GM10248 (cell line): ENCODE data around the gene TRIM42.
A peak's percentile ranks its signal among the peaks of the same experiment; 100 is the strongest.

Experiments
- CTCF ChIA-PET: fragments of 300-600 bp; sonication (Branson Sonifier 250); formaldehyde crosslinking; extraction: SDS; loops from one replicate; lab custom pipeline; 2021; ENCODE audit warnings: antibody characterized with exemption; lab: Yijun Ruan, JAX
- POLR2A ChIA-PET: fragments of 350-650 bp; sonication (Branson Sonifier 250); formaldehyde crosslinking; extraction: SDS; loops from one replicate; lab custom pipeline; 2020; ENCODE audit warnings: antibody characterized with exemption; lab: Yijun Ruan, JAX
- DNase-seq: peaks from one replicate; pipeline ENCODE4 v3.0.0; 2012; ENCODE audit errors: extremely low spot score
- CTCF ChIP-seq: IDR thresholded peaks from 2 replicates; pipeline ENCODE4 v1.5.1; 2012; ENCODE audit warnings: mild to moderate bottlenecking, low read depth; ENCODE audit errors: extremely low read depth, missing control alignments, control extremely low read depth

TRIM42 gene

GRCh38 chr3:140727886-140728285 is 50.0 kb downstream of the TRIM42 start:
- no peak for DNase-seq

GRCh38 chr3:140731440-140732119 is 53.7 kb downstream of the TRIM42 start:
- no peak for TF ChIP-seq CTCF
- POLR2A ChIA-PET: no interaction called here
- CTCF ChIA-PET: no interaction called here
- peak; percentile 43 for DNase-seq

More at GRCh38 chr3:140727886-140728285, 50.0 kb downstream of the TRIM42 start:
- ChIA-PET POLR2A (no interaction called here), CTCF (interaction anchor here (1.0 to 1.6 kb wide), 2 partner anchors 9 to 368 kb away, joined by 4 to 9 read pairs; no protein-coding TSS in a partner anchor)
- no peak for TF ChIP-seq CTCF

- ChIA-PET POLR2A (no interaction called here), CTCF (interaction anchor here (1.0 to 3.1 kb wide), 2 partner anchors 15 to 605 kb away, joined by 3 to 12 read pairs; no protein-coding TSS in a partner anchor)
- DNase-seq: no peak
- TF ChIP-seq CTCF: no peak
Measured at GRCh38 chr3:140733623-140734022, 55.8 kb downstream of the TRIM42 start.

- ChIA-PET POLR2A (no interaction called here), CTCF (interaction anchor here (0.6 to 3.1 kb wide), 8 partner anchors 9 to 608 kb away, joined by 3 to 17 read pairs (median 5); no protein-coding TSS in a partner anchor)
- peak; percentile 34 for DNase-seq
- peak; percentile 48 for TF ChIP-seq CTCF
Measured at GRCh38 chr3:140736863-140737460, 59.1 kb downstream of the TRIM42 start.

- DNase-seq: no peak
- POLR2A ChIA-PET: no interaction called here
- no peak for TF ChIP-seq CTCF
- CTCF ChIA-PET: no interaction called here
Measured at GRCh38 chr3:140742116-140742515, 64.3 kb downstream of the TRIM42 start.

GRCh38 chr3:140748171-140748570 is 70.3 kb downstream of the TRIM42 start:
- CTCF ChIA-PET: no interaction called here
- POLR2A ChIA-PET: no interaction called here

More at GRCh38 chr3:140748171-140748570, 70.3 kb downstream of the TRIM42 start:
- DNase-seq: no peak
- no peak for TF ChIP-seq CTCF
